ENCODE measurements around the gene SIRT7.

SIRT7 gene

DNA sequence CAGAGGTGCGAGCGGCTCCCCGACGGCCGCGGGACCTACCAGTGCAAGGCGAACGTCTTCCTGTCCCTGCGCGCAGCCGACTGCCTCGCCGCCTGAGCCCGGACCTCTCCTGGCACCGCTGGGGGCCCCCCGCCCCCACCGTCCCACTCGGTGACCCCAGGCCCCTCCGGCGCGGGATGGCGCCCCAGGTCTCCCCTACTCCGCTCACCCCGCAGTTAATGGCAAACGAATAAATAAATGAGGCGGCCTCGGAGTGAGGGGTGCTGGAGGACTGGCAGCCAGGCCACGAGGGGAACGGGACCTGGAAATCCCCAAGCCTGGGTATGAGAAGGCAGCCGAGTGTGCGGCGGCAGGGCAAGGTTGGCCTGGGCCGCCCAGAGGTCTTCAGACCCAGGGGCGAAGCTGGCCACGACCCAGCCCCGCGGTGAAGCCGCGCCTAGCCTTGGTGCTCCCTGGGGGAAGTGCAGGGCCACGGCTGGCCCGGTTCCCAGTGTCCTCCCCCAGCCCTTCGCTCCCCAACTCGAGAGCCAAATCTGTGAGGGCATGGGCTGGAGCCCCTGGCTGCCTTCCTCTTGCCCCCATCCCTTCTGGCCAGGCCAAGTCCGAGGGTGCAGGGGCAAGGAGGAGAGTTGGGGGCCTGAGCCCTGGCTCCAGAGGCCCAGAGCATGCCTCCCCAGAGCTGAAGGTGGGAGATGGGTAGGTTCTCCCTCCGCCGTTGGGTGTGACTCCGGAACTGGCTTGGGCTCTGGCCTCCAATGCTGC, 15.1 kb downstream of the SIRT7 start:
- no peak overlapping the region for H3K9ac ChIP-seq (ENCODE audit: low read length)
- no peaks in the 10 kb centered on the region for H3K79me2 ChIP-seq (ENCODE audit: low read length)
- no peaks in the 10 kb centered on the region for H3K27me3 ChIP-seq (ENCODE audit: low read depth, low read length)
- H3K4me3 ChIP-seq (ENCODE audit: low read length): no peak overlapping the region
- H3K4me1 ChIP-seq (ENCODE audit: low read length): no peaks in the 10 kb centered on the region; the same call in 1 of the 2 replicates
- H3K4me2 ChIP-seq (ENCODE audit: low read length): no peak overlapping the region
- H4K20me1 ChIP-seq (ENCODE audit: insufficient read depth, low read length): no peaks in the 10 kb centered on the region
- peaks cover 23% of the 10 kb centered on the region for H3K36me3 ChIP-seq (replicated peaks; ENCODE audit: low read depth, low read length)
- H3K9me3 ChIP-seq (ENCODE audit: insufficient read depth, low read length): no peaks in the 10 kb centered on the region
- no peak overlapping the region for H2AFZ ChIP-seq (ENCODE audit: low read depth, low read length)
- no peak overlapping the region for H3K27ac ChIP-seq (ENCODE audit: low read length)
- no peak for TF ChIP-seq EZH2phosphoT487 (IDR thresholded peaks at IDR 0.05; ENCODE audit: low read depth)
- TF ChIP-seq, protein P1, sequence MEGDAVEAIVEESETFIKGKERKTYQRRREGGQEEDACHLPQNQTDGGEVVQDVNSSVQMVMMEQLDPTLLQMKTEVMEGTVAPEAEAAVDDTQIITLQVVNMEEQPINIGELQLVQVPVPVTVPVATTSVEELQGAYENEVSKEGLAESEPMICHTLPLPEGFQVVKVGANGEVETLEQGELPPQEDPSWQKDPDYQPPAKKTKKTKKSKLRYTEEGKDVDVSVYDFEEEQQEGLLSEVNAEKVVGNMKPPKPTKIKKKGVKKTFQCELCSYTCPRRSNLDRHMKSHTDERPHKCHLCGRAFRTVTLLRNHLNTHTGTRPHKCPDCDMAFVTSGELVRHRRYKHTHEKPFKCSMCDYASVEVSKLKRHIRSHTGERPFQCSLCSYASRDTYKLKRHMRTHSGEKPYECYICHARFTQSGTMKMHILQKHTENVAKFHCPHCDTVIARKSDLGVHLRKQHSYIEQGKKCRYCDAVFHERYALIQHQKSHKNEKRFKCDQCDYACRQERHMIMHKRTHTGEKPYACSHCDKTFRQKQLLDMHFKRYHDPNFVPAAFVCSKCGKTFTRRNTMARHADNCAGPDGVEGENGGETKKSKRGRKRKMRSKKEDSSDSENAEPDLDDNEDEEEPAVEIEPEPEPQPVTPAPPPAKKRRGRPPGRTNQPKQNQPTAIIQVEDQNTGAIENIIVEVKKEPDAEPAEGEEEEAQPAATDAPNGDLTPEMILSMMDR (IDR thresholded peaks at IDR 0.05; ENCODE audit: low read depth, low read length): no peak

GRCh38 chr17:81902023-81902652, 15.8 kb downstream of the SIRT7 start, which contains the start of gene NPB:
Gene NPB (plus strand): TSS chr17:81902238. CDS start chr17:81902278, 40 bp downstream.
- H3K9me3 ChIP-seq (ENCODE audit: insufficient read depth, low read length): no peaks in the 10 kb centered on the region
- no peaks in the 10 kb centered on the region for H3K79me2 ChIP-seq (ENCODE audit: low read length)
- no peaks in the 10 kb centered on the region for H4K20me1 ChIP-seq (ENCODE audit: insufficient read depth, low read length)
- no peak within 1 kb of the TSS for H3K4me3 ChIP-seq (ENCODE audit: low read length)
- no peak within 1 kb of the TSS for H3K27ac ChIP-seq (ENCODE audit: low read length)
- H2AFZ ChIP-seq (ENCODE audit: low read depth, low read length): no peak within 1 kb of the TSS
- peaks cover 23% of the 10 kb centered on the region for H3K36me3 ChIP-seq (replicated peaks; ENCODE audit: low read depth, low read length)
- no peak within 1 kb of the TSS for H3K4me2 ChIP-seq (ENCODE audit: low read length)
- H3K4me1 ChIP-seq (ENCODE audit: low read length): no peaks in the 10 kb centered on the region; the same call in 1 of the 2 replicates
- no peak within 1 kb of the TSS for H3K9ac ChIP-seq (ENCODE audit: low read length)
- no peaks in the 10 kb centered on the region for H3K27me3 ChIP-seq (ENCODE audit: low read depth, low read length)
- TF ChIP-seq EZH2phosphoT487 (IDR thresholded peaks at IDR 0.05; ENCODE audit: low read depth): no peak
- TF ChIP-seq, protein P1 (IDR thresholded peaks at IDR 0.05; ENCODE audit: low read depth, low read length): no peak

GRCh38 chr17:81901167-81902022, 16.6 kb downstream of the SIRT7 start:
- H3K4me1 ChIP-seq (ENCODE audit: low read length): no peaks in the 10 kb centered on the region; the same call in 1 of the 2 replicates
- no peaks in the 10 kb centered on the region for H3K79me2 ChIP-seq (ENCODE audit: low read length)
- peaks cover 23% of the 10 kb centered on the region for H3K36me3 ChIP-seq (replicated peaks; ENCODE audit: low read depth, low read length)
- H2AFZ ChIP-seq (ENCODE audit: low read depth, low read length): no peak overlapping the region
- no peak overlapping the region for H3K9ac ChIP-seq (ENCODE audit: low read length)
- no peaks in the 10 kb centered on the region for H4K20me1 ChIP-seq (ENCODE audit: insufficient read depth, low read length)
- no peaks in the 10 kb centered on the region for H3K9me3 ChIP-seq (ENCODE audit: insufficient read depth, low read length)
- H3K4me2 ChIP-seq (ENCODE audit: low read length): no peak overlapping the region
- no peaks in the 10 kb centered on the region for H3K27me3 ChIP-seq (ENCODE audit: low read depth, low read length)
- TF ChIP-seq, protein P1 (IDR thresholded peaks at IDR 0.05; ENCODE audit: low read depth, low read length): no peak
- TF ChIP-seq EZH2phosphoT487 (IDR thresholded peaks at IDR 0.05; ENCODE audit: low read depth): no peak
- no peak overlapping the region for H3K27ac ChIP-seq (ENCODE audit: low read length)
- H3K4me3 ChIP-seq (ENCODE audit: low read length): no peak overlapping the region

Data from OCI-LY3 (cell line).